Activated T-cell treated with anti-CD3 and anti-CD28 coated beads, Interleukin-2, amount 50 U/mL, for 1 hour (primary cell): ENCODE results near the gene INTS6L.
"Not testable (repeated sequence)": the region's sequence is repeated elsewhere in the genome, so short reads cannot be mapped to it uniquely, and the experiment has no call there.

Source experiments
- DNase-seq: peaks from one replicate; pipeline ENCODE4 v3.0.0-alpha.2; 2020

INTS6L gene

DNA sequence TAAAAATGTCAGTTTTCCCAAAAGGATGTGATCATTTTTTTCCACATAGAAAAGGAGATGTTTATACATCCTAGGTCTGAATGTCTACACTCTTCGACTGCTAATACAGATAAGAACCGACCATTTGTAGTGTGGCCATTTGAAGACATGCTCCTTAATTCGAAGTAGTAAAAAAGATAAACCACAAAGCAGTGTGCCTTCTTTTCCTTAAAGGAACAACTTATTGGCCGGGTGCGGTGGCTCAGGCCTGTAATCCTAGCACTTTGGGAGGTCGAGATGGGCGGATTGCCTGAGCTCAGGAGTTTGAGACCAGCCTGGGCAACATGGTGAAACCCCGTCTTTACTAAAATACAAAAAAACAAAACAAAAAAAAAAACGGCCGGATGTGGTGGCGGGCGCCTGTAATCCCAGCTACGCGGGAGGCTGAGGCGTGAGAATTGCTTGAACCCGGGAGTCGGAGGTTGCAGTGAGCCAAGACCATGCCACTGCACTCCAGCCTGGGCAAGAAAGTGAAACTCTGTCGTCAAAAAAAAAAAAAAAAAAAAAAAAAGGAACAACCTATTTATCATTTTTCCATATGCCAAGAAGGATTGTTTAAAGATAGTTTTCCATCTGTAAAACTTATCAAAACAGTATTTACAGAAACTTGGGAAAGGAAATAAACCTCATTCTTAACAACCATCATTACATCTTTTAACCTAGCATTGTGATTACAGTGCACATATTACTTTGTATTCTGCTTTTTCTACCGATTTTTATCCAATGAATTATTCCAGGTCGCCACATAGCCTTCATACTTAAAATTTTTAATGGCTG lies 2.6 kb downstream of the INTS6L start:
- no peak for DNase-seq

DNA sequence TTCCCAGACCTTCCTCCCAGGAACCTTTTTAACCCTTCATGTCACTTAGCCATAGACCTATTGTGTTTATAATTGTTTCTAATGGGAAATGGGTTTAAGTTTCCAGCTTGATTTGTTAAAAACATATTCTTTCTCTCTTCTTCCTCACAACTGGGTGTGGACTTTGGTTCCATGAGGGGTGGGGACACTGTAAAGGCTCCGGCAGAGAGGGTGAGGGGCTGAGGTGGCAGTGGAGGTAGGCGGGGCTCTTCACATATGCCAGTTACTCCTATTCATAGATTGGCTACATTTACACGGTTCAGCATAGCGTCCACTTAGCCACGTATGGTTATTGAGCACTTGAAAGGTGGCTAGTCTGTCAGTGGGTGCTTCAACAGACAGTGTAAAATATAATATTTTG lies 7.8 kb downstream of the INTS6L start:
- no peak for DNase-seq

DNA sequence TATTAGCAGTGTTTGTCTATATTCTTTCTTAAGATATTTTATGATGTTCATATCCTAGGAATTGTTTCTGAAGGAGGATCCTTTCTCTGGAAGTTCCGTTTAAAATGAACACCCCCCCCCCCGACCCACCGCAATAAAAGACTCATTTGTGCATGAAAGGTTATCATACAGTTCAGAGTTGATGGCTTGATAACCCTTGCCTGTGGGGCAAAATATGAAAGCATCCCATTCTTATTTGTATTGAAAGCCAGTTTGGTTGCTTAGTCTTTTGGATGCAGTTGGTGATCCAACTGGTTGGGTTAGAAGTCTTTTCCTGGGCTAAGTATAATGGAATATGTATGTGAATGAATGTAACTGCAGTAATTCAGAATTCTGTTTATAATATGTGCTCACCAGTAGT lies 8.3 kb downstream of the INTS6L start:
- no peak for DNase-seq

DNA sequence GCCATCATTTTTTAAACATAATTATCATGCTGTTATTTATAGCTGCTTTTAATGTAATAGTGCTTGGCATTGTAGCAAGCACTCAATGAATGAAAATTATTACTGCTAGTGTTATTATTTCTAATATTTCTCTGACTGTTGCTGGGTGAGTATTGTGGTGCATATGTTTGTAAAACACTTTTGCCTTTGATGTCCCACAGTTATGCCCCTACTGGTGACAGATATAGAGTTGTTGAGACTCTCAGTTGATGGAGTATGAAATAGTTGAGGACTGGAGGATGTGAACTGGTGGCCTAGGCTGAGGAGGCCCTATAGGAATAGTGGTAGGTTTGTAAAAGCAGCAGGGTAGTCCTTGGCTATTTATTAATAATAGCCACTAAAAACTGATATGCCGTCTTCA lies 9.6 kb downstream of the INTS6L start:
- DNase-seq: no peak

DNA sequence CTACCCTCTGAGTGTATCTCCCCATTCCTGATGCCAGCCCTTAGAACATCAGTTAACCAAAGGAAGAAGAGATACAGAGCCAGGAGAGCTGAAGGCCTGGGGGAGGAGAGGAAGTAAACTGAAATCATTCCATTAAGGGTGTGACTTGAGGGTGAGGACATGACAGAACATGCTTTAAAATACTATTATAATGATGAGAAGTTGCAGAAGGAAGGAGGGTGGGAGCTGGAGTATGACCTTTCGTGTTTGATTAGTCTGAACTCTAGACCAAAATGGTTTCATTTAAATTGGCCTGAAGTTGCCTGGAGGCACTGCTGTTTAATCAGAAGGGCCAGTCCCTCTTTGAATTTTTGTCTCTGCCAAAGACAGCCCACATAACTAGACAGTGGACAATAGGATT lies 11.4 kb downstream of the INTS6L start:
- no peak for DNase-seq

DNA sequence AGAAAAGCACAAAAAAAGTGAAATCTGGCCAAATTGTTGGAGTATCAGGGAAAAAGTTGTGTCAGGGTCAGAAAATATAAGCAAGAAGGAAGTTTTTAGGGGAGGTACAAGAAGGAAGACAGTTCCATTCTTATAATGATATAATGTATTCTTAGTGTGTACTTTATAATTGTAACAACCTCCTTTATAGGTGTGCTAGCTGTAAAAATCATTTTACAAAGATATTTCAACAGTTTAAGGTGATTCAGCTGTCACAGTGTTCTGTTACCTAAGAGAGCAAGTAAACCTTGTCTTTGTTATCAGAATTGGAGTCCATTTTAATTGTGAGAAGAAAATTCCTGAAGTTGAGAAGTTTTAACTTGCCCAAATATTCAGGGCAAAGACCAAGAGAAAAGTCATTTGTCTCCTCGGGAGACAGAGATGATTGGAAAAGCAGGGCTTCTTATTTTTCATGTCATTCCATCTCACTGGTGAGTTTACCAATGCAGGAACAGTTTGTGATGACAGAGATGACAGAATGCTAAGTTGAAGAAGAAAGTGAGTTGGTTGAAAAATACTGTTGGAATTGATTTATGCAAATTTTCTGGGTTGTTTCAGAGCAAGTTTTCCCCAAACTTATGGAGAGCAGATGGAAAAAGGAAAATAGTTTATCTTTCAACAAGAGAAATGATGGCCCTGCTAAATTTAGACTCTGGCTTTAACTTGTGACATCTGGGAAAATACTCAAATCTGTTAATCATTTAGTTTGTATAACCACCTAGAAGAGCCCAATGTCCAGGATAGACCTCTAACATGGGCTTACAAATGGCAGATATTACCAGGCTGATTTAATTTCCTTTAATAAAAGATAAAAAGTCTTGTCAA lies 14.8 kb downstream of the INTS6L start:
- DNase-seq: no peak

DNA sequence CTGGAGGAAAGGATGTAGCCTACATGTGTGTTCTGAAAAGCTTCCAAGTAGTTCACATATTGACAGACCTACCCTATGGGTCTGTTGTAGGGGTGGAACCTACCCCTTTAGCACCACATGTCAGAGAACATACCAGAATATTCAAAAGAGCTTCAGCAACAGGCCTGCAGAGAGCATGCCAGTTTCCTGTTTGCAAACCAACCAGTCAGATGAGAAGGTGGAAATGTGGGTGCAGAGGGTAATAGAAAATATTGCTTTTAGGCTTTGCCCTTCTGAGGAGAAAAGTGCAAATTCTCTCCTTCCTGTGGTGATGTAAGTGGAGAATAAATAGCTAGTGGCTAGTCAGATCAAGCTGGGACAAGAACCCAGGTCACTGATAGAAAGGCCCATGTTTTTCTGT lies 16.4 kb downstream of the INTS6L start:
- no peak for DNase-seq

DNA sequence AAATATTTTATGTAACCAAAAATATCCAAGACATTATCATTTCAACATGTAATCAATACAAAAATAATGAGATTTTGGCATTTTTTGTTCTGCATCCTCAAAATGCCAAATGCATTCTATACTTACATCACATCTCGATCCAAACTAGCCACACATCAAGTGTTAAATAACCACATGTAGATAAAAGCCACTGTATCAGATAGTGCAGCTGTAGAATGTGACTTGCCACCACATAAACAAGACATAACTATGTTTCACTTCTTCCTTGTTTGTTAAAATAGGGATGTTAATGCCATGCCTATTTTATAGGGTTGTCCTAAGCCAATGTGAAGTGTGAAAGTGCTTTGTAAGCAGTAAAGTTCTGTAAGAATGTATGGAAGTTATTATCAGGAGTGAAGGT lies 20.9 kb downstream of the INTS6L start:
- no peak for DNase-seq

DNA sequence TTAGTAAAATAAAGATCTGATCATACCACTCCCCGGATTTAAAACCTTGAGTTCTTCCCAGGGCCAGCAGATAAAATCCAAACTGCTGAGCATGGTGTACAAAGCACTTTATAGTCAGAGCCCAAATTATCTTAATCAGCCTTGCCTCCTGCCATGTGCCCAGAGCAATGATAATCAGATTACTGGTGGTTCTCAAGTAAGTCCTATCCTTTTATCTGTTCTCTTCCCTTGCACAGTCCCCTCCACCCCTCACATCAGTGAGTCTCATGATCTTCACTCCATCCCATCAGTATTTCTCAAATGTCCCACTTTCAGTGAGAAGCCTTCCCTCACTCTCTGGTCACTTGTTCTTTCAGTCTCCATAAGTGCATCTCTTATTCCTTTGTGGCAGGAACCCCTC lies 22.7 kb downstream of the INTS6L start:
- DNase-seq: no peak

DNA sequence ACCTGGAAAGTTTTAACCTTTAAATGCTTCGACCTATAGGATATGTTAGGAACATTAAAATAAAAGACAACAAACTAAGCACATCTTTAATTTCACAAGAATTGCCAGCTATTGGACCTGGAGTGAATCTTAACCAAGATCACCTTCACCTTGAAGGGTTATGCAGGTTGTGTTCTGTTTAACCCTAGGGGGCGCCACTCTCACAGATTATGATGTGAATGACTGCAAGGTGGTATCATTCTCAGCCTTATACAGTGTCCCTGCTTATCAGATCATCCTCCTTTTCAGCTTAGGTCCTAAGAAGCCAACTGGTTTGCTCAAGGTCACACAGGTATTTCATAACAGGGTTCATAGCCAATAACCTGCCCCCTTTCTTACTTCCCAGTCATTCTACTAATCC lies 23.5 kb downstream of the INTS6L start:
- DNase-seq: no peak

DNA sequence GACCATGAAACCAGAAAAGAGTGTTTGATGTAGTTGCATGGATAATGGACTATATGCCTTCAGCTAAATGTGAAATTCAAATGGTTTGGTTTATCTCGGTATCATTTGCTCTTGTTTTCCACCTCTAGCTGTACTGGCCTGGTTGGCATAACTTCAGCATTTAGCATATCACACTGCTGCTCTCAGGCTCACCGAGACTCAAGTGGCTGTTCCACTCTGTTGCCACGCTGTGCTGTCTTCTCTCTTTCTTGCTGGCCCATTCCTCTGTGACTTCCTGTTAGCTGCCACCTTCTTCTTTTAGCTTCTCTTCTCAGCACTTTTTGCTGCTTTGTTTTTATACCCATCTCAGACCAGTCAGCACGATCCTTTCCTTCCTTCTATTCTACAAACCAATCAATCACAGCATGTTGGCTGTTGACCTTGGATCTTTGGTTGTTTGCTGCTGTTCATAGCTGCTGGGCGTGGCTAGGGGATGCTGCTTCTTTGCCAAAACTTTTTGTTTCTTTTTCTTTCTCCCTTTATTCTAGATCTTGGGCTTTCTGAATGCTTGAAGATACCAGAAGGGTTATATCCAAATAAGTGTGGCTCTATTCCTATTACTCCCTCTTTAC lies 24.0 kb downstream of the INTS6L start:
- DNase-seq: no peak

DNA sequence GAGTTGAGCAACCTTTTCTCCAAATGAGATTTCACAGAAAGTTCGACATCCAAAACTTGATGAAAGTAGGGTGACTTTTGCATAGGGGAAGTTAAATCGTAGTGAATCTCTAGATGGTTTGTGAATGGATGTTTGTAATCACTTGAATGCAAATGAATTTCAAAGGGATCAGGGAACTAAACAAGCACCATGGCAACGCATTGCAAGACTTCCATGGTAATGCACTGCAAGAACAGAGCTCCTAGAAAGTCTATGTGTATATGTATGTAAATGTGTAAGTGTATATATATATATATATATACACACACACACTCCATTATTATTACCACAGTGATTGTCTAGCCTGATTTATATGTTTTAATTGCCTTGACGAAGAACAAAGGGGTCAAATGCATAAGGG lies 27.3 kb downstream of the INTS6L start:
- DNase-seq: no peak

DNA sequence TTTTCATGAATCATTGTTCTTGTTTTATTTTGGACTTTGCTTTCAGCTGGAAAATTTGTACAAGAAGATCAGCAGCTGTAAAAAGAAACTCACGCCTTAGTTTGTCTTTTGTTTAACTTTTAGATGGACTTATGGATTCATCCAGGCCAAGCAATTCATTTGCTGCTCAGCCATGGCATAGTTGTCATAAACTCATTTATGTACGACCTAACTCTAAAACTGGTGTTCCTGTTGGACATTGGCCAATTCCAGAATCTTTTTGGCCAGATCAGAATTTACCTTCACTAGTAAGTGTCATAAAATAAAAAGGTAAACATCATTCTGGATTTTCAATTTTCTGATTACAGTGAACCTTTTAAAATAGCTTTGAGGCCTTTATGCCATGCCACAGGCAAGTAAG lies 29.1 kb downstream of the INTS6L start:
- no peak for DNase-seq

DNA sequence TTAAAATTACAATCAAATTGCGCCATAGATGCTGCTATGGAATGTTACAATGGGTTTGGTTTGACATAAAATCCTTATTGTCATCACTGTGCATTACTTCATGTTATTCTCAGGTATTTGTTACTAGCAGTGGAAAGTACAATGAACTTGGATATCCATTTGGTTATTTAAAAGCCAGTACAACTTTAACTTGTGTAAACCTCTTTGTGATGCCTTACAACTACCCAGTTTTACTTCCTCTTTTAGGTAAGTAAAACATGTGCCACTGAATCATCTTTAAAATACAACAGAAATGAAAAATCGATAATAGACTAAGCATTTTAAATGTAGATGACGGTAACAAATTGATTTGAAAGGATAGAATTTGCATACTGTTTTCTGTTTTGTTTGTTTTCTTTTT lies 35.6 kb downstream of the INTS6L start:
- DNase-seq: no peak

DNA sequence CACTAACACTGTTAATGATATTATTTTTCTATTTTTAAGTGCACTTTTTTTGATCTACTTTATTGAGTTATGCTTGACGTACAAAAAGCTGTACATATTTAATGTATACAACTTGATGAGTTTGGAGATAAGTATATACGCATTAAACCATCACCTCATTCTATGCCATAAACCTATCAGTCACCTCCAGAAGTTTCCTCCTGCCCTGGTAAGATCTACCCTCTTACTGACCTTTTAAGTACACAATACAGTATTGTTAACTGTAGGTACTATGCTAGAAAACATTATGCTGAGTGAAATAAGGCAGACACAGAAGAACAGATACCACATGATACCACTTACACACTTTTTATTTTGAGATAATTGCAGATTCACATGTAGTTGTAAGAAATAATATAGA lies 36.9 kb downstream of the INTS6L start:
- DNase-seq: no peak

DNA sequence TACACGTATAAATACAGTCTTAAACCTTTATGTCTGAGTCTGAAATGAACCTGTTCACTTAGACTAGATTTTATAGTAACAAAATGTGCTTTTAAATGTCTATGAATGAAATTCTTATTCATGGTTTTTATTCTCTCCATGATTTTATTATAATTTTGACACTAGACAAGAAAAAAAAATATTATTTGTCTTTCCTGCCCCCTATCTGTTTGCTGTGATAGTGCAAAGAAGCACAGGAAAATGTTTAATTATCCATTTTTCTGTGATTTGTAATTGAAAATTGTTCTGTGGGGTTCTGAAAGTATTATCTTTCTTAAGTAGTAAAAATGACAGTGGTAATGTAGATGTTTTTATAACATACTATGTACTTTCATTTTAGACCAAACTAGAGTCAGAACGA lies 52.0 kb downstream of the INTS6L start:
- no peak for DNase-seq

DNA sequence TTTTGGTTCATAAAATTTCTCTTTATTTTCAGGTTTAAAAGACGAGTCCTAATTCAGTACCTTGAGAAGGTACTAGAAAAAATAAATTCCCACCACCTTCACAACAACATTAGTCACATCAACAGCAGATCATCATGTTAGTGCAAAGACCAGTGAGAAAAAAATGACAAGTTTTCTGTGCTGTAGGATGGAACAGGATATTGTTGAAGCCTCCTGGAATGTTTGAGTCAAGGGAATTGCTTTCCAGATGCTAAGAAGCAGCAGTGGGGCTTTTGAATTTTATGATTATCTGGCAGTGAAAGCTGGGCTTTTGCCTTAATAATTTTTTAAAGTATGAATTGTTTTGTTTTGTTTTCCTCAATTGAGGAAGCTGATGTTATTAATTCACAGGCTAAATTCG lies 61.0 kb downstream of the INTS6L start:
- no peak for DNase-seq

DNA sequence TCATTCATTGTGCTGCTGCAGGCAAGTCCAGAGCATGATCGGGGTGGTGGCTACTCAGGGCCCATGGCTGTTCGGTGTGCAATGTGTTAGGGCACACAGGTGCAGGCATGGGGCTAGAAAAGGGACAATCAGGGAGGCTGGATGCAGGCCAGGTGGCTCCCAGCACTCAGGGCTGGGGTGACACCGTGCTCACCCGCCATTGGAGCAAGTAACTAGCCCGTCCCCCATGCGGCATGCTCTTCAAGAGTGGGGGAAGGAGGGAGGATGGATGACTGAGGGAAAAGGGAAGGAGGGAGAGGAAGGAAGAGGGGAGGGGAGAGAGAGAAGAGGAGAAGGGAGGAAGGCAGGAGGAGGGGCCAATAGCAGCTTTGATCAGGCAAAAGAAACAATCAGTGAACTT lies 64.7 kb downstream of the INTS6L start:
- no peak for DNase-seq

DNA sequence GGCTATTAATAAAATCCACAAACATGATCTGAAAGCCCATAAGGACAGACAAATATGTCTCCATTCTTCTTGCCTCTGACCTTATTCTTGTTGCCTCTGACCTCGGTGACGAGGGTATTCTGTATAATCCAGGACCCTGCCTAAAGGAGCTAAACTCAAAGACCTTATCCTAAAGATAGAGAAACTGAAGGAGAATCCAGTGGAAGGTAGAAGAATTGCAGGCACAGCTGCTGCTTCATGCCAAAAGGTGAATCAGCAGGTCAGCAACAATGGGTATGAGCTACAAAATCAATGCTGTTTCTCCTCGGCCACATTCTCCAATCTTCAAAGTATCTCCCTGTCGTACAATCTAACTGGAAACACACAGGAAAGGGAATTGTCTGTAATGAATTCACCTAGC lies 71.4 kb downstream of the INTS6L start:
- no peak for DNase-seq

DNA sequence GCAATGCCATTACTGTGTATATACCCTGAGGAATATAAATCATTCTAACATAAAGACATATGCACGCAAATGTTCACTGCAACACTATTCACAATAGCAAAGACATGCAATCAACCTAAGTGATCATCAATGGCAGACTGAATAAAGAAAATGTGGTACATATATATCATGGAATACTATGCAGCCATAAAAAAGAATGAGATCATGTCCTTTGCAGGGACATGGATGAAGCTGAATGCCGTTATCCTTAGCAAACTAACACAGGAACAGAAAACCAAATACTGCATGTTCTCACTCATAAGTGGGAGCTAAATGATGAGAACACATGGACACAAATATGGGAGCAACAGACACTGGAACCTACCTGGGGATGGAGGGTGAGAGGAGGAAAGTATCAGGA lies 73.6 kb downstream of the INTS6L start:
- not testable (repeated sequence) for DNase-seq

DNA sequence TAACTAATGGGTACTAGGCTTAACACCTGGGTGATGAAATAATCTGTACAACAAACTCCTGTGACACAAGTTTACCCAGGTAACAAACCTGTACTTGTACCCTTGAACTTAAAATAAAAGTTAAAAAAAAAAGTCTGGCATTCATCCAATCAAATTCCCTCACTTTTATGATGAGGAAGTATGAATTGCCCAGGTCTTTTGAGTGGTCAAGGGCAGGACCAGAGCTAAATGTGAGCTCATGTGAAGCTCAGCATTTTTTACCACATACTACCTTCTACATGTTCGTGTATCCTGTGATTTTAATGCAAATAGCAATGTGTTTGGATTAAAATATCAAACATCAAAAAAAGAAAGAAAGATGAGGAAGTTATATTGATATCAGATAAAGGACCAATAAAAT lies 74.0 kb downstream of the INTS6L start:
- not testable (repeated sequence) for DNase-seq

DNA sequence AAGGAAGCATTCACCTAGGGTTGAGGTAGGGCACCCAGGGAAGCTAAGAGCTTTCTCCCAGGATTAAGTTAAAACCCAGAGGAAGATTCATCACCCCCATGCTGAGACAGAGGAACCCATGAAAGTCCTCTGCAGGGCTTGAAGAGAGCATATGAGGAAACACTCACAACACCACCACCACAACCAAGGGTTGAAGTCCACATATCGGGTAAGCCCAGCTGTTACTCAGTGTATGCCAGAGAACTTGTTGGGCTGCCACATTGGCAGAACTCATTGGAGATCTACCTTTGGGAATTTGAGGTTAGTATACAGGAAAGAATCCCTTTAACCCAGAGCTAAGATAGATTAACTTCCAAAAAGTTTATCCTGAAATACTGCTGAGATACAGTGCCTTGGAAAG lies 75.1 kb downstream of the INTS6L start:
- no peak for DNase-seq

DNA sequence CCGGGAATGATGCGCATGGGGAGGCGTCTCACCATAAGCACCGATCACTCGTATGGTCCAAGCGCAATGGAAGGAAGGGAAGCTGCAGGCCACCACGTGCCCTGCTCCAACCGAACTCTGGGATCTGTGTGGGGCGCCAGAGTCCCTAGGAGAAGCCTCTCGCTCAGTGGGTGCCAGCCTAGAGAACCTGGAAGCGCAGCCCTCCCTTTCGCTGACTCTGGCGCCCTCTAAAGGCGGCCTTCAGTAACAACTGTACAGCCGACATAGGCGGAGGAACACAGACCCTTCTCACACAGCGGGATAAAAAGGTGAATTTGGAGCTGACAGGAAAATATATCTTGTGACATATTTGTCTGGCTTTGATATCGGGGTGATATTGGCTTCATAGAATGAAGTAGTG lies 76.0 kb downstream of the INTS6L start:
- DNase-seq: peak; percentile 48

DNA sequence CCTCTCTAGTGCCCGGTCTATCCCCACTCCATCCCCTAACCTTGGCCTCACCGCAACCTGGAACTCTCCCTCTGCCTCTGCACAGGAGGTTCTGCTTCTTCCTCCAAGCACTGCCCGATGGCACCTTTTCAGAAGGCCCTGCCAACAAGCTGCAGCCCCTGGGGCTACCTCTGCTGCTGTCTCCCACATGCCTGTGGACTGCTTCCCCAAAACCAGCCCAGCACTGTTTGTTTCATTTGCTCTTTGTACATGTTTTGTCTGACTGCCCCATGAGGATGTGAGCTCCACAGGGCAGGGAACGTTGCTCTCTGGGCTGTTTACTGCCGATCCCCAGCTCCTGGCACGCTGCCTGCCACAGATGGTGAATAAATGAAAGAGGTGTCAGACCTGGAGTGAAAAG lies 85.4 kb downstream of the INTS6L start:
- DNase-seq: no peak
